M059J (cell line): ENCODE measurements around the gene SRPX2. TPM values are rescaled to one million over a fixed set of nuclear protein-coding genes. Genes with fewer than 3 reads are reported as not detected.

Experiments used
- DNase-seq: peaks from one replicate; pipeline ENCODE4 v3.0.0-alpha.2; 2012; ENCODE audit warnings: low read depth
- total RNA-seq: library from RNA; depleted of rRNA; stranded (reverse); fragments of >200 nt; shearing (Covaris generic); gene quantifications from 2 replicates; pipeline ENCODE4 v1.2.3, GENCODE V29; 2014

The SRPX2 gene
- total RNA-seq, 1 experiment from 2014 or later, result 81.9 TPM

- no peak for DNase-seq
Observed at GRCh38 chrX:100650841-100651240, 6.8 kb downstream of the SRPX2 start.

DNA sequence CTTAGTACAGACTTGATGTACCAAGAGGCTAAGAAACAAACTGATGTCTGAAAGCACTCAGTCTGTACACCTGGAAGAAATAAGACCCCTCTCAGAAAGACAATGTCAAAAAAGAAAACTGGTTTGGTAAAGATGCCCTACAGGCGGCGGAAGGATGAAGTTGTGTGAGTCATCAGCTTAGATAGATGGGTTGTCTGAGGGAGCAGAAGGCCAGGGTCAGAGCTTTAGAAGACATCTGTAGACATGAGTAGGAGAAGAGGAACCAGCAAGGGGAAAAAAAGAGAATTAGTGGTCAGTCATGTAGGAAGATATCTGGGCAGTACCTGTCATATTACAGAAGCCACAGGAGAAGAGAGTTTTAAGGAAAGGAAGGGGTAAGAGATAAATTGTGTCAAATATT is 8.3 kb downstream of the SRPX2 start:
- DNase-seq, result no peak

DNA sequence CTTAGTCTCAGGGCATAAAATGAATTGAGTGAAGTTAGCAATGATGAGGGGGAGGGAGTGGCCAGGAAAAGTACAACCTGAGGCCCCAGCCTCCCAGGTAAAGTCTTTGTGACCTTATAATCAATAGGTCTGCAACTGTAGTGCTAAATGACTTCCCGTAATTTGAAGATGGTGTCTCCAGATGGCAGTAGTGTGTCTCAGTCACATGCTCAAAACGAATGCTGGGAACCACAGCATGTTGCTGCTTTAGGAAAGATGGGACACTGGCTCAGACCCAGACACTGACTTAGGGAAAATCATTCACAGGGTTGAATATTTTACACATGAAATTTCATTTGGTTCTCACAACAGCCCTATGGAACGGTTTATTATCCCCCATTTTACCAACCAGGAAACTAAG is 10.3 kb downstream of the SRPX2 start:
- DNase-seq, result peak; percentile 31

DNA sequence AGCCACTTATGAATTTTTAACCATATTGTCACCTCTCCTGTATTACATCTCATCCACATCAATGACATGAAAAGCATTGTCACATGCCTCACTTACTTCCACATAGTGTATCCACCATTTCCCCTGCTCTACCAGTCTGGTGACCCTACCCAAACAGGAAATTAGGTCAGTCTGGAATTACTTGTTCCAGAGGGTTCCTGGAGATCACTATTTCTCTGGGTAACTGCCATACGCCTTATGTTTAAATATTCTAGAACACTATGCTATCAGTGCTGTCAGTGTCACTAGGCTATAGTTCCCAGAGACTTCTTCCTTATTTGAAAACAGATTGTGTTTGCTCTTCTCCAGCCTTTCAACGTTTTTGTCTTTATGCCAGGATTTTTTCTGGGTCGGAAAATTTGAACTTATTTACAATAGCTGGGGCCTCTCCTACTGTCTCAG is 15.0 kb downstream of the SRPX2 start:
- no peak for DNase-seq

DNA sequence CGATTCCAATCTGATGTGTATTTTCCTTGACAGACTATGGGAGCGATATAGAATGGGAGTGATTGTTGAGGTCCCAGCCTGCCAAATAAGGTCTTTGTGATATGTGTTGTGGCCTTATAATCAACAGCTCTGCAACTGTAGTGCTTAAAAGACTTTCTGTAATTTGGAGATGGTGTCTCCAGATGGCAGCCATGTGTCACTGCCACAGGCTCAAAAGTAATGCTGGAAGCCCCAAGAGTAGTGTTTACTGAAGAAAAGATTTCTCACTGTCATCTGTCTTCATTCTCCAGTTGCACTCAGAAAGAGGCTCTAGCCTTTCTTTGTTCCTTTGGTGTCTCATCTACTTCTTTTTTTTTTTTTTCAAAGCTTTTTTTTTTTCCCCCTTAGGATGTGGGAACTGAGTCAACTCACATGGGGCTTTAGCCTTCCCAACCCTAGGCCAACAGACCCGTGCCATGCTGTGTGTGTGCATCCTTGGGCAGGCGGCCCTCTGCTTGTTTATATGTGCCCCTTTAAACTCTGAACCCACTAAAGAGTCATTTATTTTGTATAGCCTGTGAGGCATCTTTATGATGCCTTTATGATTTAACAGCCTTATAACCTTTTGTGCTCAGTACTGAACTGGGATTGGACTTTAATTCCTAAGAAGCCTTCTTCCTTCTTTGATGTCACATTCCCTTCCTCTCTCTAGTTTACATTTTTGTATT is 15.6 kb downstream of the SRPX2 start:
- DNase-seq, result no peak

- DNase-seq, result no peak
Observed at GRCh38 chrX:100662170-100662569, 18.2 kb downstream of the SRPX2 start.

- no peak for DNase-seq
Observed at GRCh38 chrX:100662796-100663195, 18.8 kb downstream of the SRPX2 start.

GRCh38 chrX:100663642-100664041 is 19.6 kb downstream of the SRPX2 start:
- no peak for DNase-seq

DNA sequence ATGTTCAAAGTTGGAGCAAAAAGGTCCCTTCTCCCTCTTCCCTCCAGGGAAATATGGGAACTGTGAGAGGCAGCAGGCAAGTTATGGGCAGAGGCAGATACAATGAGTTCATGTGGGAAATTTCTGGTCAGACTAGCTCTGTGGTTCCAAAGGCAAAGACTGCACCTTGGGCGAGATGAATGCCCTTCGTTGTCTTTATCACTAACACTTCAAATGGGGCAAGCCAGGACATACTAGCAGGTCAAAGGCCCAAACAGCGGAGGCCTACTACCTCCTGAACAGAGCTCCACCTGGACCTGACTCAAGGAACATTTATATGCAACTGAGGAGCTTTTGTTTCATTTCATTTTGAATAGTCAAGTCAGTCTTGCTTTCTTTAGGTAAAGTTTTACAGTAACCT is 29.0 kb downstream of the SRPX2 start:
- no peak for DNase-seq

DNA sequence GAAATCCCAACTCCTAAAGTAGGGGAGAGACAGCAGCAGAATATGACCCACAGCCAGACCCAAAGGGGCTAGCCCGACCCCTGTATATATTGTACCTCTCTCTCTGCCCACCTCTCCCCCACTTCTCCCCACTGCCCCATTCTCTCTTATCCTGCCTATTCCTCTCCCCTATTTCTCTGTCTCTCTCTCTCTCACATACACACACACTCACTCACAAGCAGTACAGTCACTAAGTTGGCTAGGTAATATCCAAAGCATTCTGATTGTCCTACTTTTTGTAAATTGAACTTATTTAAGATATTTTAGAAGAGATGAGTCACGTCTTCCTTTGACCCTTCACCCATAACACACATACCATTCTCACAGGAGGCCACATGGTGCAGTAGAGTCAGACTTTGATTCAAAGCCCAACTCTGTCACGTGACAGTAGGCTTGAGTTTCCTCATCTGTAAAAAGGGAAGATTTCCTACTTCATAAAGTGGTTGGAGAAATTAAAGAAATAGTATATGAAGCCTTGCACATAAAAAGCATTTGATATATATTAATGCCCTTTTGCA is 29.5 kb downstream of the SRPX2 start:
- peak; percentile 71 for DNase-seq

DNA sequence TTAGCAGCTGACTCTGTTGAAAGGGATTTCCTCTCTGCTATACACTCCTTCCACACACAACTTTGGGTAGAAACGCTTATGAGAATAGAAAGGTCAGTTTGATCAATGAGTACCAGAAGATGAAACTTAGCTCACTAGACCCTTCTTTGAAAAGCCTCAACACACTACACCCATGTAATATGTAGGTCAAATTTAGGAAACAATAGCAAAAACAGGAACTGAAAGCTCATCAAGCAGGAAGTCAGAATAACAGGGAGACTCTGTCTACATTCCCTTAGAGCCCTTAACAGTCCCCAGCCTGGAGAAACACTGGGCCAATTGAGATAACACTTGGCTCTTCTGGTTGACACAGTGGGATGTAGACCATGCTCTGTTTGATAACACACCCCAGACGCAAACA is 30.7 kb downstream of the SRPX2 start:
- no peak for DNase-seq

- no peak for DNase-seq
Observed at GRCh38 chrX:100677611-100678181, 33.7 kb downstream of the SRPX2 start.

DNA sequence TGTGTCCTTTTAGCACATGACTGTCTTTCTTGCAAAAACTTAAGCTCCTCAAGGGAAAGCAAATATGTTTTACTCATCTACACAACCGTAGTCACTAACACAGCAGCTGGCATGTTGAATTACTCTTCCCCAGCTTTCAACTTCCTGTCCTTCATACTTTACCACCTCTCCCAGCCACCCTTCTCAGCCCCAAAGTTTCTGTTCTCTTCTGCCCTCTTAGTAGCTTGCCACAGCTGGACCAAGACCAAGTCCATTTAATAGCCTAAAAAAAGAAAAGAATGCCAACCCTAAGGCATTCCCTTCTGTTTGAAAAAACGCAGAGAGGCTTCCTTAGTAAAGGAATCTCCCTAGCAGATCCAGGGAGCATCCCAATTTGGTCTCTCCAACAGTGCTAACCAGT is 36.8 kb downstream of the SRPX2 start:
- DNase-seq, result peak; percentile 15

GRCh38 chrX:100681599-100681998 is 37.6 kb downstream of the SRPX2 start:
- no peak for DNase-seq

GRCh38 chrX:100682939-100683338 is 38.9 kb downstream of the SRPX2 start:
- DNase-seq, result no peak

DNA sequence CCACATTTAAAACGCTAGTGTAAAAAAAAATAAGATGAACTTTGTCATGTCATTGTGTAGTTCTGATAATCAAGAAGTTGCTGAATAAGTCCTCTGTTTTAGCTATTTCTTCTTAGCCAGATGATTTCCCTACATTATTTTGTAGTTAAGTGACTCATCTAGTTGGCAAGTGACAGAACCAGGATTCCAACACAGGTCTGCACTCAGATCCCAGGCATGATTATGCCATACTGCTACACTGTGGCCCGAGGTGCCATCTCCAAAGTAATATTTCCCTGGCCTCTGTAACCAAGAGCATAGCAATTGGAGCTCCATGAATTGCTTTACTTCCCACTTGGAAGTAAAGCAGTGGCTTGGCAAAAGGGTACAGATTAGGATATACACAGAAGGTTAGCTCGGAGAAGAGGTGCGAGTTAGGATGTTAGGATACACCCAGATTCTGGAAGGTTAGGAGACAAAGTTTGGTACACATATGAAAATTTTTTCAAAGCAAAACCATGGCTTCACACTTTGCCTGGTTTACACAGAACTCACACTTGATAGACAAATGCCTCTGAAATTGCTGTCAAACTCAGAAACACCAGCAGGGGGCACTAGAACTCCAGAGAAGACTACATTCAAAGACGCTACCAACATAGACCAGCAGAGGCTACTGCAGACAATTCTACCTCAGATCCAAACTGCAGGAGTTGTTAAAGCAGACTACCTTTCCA is 41.4 kb downstream of the SRPX2 start:
- peak; percentile 71 for DNase-seq

DNA sequence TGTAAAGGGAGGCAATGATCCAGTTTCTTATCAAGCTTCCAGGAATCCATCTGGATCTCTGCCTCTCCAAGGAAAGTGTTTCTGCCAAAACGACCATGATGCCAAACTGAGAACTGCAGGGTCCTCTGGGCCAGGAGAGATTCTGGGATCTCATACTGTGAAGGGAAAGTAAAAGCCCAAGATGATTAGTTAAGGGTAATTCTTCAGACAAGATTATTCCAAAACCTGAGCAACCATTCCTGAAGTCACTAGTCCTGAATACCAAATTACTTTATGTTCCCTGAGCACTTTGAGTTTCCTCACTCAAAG is 42.0 kb downstream of the SRPX2 start:
- DNase-seq, result no peak

DNA sequence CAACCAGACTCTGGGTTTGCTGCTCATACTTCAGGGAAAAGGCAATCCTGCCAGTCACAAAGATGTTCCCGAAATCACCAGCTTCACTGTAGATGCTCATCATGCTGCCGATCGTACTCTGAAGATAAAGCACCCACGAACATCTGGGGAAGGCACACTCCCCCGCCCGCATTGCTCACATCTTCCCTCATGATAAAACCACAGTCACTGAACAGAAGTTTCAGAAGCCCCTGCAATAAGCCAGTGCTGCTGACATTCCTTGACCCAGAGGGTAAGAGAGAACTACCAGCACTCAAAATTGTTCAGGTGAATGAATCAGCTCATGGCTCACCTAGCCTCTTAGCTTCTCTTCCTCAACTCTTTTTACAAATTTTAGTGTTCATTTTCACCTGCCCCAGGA is 43.1 kb downstream of the SRPX2 start:
- DNase-seq, result no peak

GRCh38 chrX:100687546-100687945 is 43.5 kb downstream of the SRPX2 start:
- DNase-seq, result no peak

GRCh38 chrX:100695302-100695701 is 51.3 kb downstream of the SRPX2 start:
- no peak for DNase-seq

DNA sequence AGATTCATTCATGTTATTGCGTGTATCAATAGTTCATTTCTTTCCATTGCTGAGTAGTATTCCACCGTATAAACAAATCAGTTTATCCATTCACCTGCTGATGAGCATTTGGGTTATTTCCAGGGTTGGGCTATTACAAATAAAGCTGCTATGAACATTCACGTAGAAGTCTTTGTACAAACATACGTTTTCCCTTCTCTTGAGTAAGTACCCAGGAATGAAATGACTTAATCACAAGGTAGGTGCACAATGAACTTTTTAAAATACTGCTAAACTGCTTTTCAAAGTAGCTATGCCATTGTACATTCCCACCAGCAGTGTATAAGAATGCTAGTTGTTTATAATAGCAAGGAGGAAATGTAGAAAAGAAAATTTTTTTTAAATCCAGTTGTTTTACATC is 52.0 kb downstream of the SRPX2 start:
- DNase-seq, result peak; percentile 5

DNA sequence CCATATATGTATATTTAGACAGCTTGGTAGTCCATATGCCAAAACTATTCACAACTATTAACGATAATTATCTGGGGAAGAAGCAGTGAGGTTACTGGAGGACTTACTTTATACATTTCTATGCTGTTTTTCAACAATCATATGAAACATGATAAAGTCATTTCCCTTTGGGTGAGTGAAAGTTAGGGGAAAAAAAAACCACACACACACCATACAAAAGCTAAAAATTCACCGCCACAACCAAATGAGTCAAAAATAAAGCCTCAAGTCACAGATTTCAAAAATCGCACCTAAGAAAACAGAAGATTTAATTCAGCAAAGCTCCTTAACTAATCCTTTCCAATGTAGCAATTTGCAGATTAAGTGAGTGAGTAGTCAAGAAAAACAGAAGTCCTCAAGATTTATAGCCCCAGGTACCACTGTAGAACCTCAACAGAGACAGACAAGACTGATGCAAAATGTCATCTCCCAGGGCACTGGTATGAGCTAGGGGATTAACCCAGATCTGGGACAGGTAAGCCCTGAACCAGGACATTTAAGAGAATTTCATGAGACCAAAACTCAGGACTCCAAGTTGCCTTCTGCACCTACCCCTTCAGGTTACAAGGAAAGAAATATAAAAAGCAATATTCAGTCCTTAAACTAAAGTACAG is 52.8 kb downstream of the SRPX2 start:
- no peak for DNase-seq

- DNase-seq, result no peak
Observed at GRCh38 chrX:100698551-100698950, 54.6 kb downstream of the SRPX2 start.
